Astrocyte (in vitro differentiated cells and primary cell): ENCODE data around the gene IFNW1.

Experiments
- CTCF ChIP-seq: IDR thresholded peaks from 2 replicates; pipeline ENCODE4 v1.5.1; 2011; ENCODE audit warnings: low read depth, mild to moderate bottlenecking, inconsistent platforms, low read length, moderate library complexity; ENCODE audit not compliant: insufficient read depth
- EZH2 ChIP-seq: IDR thresholded peaks from 2 replicates; pipeline ENCODE4 v1.6.1; 2012; ENCODE audit warnings: mild to moderate bottlenecking, low read length, inconsistent platforms; ENCODE audit not compliant: insufficient read depth

GRCh38 chr9:21153336-21154017, 11.8 kb upstream of the IFNW1 start:
- TF ChIP-seq CTCF (no peak), EZH2 (no peak)
